Measurements from ENCODE around the gene CCDC192. TPM values are rescaled to one million over a fixed set of nuclear protein-coding genes. Genes with fewer than 3 reads are reported as not detected.
A peak's percentile ranks its signal among the peaks of the same experiment; 100 is the strongest.

The CCDC192 gene
- polyA plus RNA-seq, 2 of the 4 experiments (the other 2 are of a cell fraction) = not detected

DNA sequence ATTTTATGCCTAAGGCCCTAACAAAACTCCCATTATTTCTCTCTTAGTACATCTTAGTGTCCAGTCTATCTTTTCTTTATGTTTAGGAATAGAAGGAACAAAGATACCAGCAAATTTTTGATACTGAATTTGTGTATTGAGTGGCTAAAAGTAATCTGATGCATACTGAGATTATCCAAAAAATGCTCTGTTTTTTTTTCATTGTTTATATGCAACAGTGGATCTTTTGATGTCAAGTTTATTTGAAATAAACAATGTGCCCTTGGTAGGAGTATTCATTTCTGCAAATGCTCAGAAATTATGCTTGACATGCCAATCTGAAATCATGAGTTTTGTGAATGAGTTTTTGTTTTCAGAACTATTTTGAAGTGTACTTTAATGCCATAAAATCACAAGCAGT lies 58.7 kb downstream of the CCDC192 start:
- ChIA-PET CTCF (interaction anchor here (1.0 to 1.1 kb wide), 2 partner anchors 56 to 71 kb away, joined by 3 read pairs; no protein-coding TSS in a partner anchor), POLR2A (no interaction called here)
- Histone ChIP-seq H3K9me3 (no peaks in the 10 kb centered on the region), H3K4me1 (0 out of 3 replicates have a peak, but pooled peaks cover 6% of the 10 kb centered on the region), H3K4me2 (no peak overlapping the region), H3K4me3 (no peak overlapping the region), H3K27ac (no peak overlapping the region)
- TF ChIP-seq POLR2A (IDR thresholded peaks at IDR 0.05; ENCODE audit: low read length) = no peak
- no peak for TF ChIP-seq TP53 (CRISPR knock-in tag; IDR thresholded peaks at IDR 0.05)
- TF ChIP-seq NFE2L2 (conservative IDR thresholded peaks at IDR 0.05; ENCODE audit: low read length) = no peak
- no peak for TF ChIP-seq NR3C1 (IDR thresholded peaks at IDR 0.05)
- ATAC-seq (no peak), DNase-seq (ENCODE audit: low read depth in 1 of 2, low spot score in 1 of 2) (no peak), FAIRE-seq (peak; percentile 76)

DNA sequence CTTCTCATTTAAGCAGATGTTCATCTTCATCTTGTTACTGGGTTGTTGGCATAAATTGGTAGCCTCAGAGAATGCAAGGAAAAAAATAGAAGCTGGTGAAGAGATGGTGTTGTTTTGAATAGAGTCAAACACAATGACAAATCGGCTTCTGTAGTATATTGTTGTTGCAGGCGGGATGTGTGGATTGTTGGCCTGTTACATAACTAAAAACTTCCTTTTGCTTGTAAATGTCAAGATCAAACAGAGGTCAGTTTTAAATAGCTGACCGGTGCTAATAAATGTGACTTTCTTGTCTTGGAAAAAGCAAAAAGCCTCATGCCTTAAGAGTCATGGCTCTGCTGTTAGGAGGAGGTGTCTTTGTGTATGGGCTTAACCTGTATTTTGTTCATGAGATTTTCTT lies 59.2 kb downstream of the CCDC192 start:
- TF ChIP-seq, protein P1, sequence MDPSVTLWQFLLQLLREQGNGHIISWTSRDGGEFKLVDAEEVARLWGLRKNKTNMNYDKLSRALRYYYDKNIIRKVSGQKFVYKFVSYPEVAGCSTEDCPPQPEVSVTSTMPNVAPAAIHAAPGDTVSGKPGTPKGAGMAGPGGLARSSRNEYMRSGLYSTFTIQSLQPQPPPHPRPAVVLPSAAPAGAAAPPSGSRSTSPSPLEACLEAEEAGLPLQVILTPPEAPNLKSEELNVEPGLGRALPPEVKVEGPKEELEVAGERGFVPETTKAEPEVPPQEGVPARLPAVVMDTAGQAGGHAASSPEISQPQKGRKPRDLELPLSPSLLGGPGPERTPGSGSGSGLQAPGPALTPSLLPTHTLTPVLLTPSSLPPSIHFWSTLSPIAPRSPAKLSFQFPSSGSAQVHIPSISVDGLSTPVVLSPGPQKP (IDR thresholded peaks at IDR 0.05; ENCODE audit: low read depth, low read length) = no peak
- TF ChIP-seq, protein P2, sequence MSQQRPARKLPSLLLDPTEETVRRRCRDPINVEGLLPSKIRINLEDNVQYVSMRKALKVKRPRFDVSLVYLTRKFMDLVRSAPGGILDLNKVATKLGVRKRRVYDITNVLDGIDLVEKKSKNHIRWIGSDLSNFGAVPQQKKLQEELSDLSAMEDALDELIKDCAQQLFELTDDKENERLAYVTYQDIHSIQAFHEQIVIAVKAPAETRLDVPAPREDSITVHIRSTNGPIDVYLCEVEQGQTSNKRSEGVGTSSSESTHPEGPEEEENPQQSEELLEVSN (IDR thresholded peaks at IDR 0.05; ENCODE audit: borderline replicate concordance, low read depth) = no peak
- TF ChIP-seq RARB (CRISPR knock-in tag; IDR thresholded peaks at IDR 0.05) = no peak
- TF ChIP-seq HEYL (CRISPR knock-in tag; IDR thresholded peaks at IDR 0.05) = no peak
- TF ChIP-seq RFX5 (IDR thresholded peaks at IDR 0.05) = no peak
- TF ChIP-seq, protein P3, sequence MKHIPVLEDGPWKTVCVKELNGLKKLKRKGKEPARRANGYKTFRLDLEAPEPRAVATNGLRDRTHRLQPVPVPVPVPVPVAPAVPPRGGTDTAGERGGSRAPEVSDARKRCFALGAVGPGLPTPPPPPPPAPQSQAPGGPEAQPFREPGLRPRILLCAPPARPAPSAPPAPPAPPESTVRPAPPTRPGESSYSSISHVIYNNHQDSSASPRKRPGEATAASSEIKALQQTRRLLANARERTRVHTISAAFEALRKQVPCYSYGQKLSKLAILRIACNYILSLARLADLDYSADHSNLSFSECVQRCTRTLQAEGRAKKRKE (CRISPR knock-in tag; IDR thresholded peaks at IDR 0.05; ENCODE audit: low read depth) = no peak
- no peak for TF ChIP-seq CHD4 (IDR thresholded peaks at IDR 0.05; ENCODE audit: borderline replicate concordance)
- TF ChIP-seq FOSB (CRISPR knock-in tag; IDR thresholded peaks at IDR 0.05) = no peak
- no peak for TF ChIP-seq EP300 (IDR thresholded peaks at IDR 0.05)
- no peak for TF ChIP-seq TFCP2L1 (CRISPR knock-in tag; IDR thresholded peaks at IDR 0.05)
- no peak for TF ChIP-seq KDM1A (IDR thresholded peaks at IDR 0.05; ENCODE audit: low read depth)
- no peak for TF ChIP-seq NR3C1 (IDR thresholded peaks at IDR 0.05)
- no peak for TF ChIP-seq RAD21 (conservative IDR thresholded peaks at IDR 0.05 in 1 of 2, IDR thresholded peaks at IDR 0.05 in 1 of 2)
- no peak for TF ChIP-seq CHD2 (IDR thresholded peaks at IDR 0.05; ENCODE audit: low read length, partially characterized antibody)
- no peak for TF ChIP-seq POLR2A (IDR thresholded peaks at IDR 0.05; ENCODE audit: low read length)
- TF ChIP-seq MAFK (IDR thresholded peaks at IDR 0.05; ENCODE audit: partially characterized antibody) = no peak
- TF ChIP-seq ZNF302 (CRISPR knock-in tag; IDR thresholded peaks at IDR 0.05) = no peak
- no peak for TF ChIP-seq NFE2L2 (conservative IDR thresholded peaks at IDR 0.05; ENCODE audit: low read length)
- FAIRE-seq (no peak), ATAC-seq (no peak), DNase-seq (ENCODE audit: low read depth in 1 of 2, low spot score in 1 of 2) (no peak)
- H3K27ac ChIP-seq = no peak overlapping the region
- 0 out of 3 replicates have a peak, but pooled peaks cover 6% of the 10 kb centered on the region for H3K4me1 ChIP-seq
- WGBS (ENCODE audit: missing lambda C conversion rate) = 79% methylated on average over 3 of the region's 3 CpGs
- CTCF ChIA-PET = interaction anchor here (1.1 kb wide), 1 partner anchor 71 kb away, joined by 3 read pairs; no protein-coding TSS in a partner anchor
- no peaks in the 10 kb centered on the region for H3K9me3 ChIP-seq
- no peak overlapping the region for H3K4me2 ChIP-seq
- POLR2A ChIA-PET = no interaction called here
- no peak overlapping the region for H3K4me3 ChIP-seq

- H3K9me3 ChIP-seq = no peaks in the 10 kb centered on the region
- CTCF ChIA-PET = interaction anchor here (1.6 kb wide), 1 partner anchor 9 kb away, joined by 5 read pairs; no protein-coding TSS in a partner anchor
- DNase-seq (ENCODE audit: low read depth in 1 of 2, low spot score in 1 of 2) = no peak
- no peak for TF ChIP-seq MAFK (IDR thresholded peaks at IDR 0.05; ENCODE audit: partially characterized antibody)
- no peak for TF ChIP-seq EHMT2 (IDR thresholded peaks at IDR 0.05; ENCODE audit: low read depth)
- TF ChIP-seq FOXS1 (CRISPR knock-in tag; IDR thresholded peaks at IDR 0.05) = no peak
- TF ChIP-seq REST (IDR thresholded peaks at IDR 0.05) = no peak
- TF ChIP-seq HOXB5 (CRISPR knock-in tag; IDR thresholded peaks at IDR 0.05) = no peak
- TF ChIP-seq ZNF302 (CRISPR knock-in tag; IDR thresholded peaks at IDR 0.05) = no peak
- no peak for TF ChIP-seq ESRRA (IDR thresholded peaks at IDR 0.05; ENCODE audit: borderline replicate concordance, low read length)
- no peak for TF ChIP-seq RARB (CRISPR knock-in tag; IDR thresholded peaks at IDR 0.05)
- TF ChIP-seq PHF8 (IDR thresholded peaks at IDR 0.05; ENCODE audit: borderline replicate concordance, low read depth) = no peak
- FAIRE-seq = no peak
- ATAC-seq = no peak
- no peak overlapping the region for H3K4me3 ChIP-seq
- no peak overlapping the region for H3K4me2 ChIP-seq
- no peaks in the 10 kb centered on the region for H3K4me1 ChIP-seq
- 58% methylated on average over 2 of the region's 2 CpGs for WGBS (ENCODE audit: missing lambda C conversion rate)
- no peak overlapping the region for H3K27ac ChIP-seq
- POLR2A ChIA-PET = no interaction called here
Measured at GRCh38 chr5:127766676-127767335, 63.6 kb downstream of the CCDC192 start.
